Measurements from ENCODE around the gene SLC35F3.

DNA sequence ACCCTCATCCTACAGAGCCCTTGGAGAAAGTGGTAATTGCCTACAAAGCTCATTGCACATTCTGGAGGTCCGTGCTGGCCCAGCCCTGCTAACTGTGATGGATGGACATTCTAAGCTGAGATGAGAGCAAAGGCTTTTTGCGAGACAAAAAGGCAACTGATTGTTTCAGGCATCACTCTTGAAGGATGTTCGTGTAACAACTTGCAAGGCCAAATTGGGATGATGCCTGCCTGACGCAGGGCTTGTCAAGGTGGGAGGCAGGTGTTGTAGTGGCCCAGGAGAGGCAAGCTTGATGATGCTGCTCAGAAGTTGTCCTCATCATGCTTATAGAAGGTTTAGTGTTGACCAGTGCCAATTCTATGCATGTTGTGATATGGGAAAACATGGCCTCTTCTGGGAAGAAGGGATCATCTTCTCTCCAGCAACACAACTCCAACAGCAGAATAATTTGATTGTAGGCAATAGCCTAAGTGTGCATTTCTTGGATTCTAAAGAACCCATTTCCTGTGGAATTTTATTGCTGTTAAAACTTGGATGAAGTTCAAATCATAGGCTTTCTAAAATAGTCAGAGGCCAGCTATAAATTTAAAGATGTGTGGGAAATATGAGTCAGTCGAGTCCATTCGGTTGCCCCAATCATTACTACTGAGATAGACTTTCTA is 366.2 kb downstream of the SLC35F3 start:
- TF ChIP-seq RFX5 (IDR thresholded peaks at IDR 0.05; ENCODE audit: low read length): no peak
- TF ChIP-seq MXI1 (IDR thresholded peaks at IDR 0.05; ENCODE audit: low read depth, low read length): no peak
- TF ChIP-seq, protein P1, sequence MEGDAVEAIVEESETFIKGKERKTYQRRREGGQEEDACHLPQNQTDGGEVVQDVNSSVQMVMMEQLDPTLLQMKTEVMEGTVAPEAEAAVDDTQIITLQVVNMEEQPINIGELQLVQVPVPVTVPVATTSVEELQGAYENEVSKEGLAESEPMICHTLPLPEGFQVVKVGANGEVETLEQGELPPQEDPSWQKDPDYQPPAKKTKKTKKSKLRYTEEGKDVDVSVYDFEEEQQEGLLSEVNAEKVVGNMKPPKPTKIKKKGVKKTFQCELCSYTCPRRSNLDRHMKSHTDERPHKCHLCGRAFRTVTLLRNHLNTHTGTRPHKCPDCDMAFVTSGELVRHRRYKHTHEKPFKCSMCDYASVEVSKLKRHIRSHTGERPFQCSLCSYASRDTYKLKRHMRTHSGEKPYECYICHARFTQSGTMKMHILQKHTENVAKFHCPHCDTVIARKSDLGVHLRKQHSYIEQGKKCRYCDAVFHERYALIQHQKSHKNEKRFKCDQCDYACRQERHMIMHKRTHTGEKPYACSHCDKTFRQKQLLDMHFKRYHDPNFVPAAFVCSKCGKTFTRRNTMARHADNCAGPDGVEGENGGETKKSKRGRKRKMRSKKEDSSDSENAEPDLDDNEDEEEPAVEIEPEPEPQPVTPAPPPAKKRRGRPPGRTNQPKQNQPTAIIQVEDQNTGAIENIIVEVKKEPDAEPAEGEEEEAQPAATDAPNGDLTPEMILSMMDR (IDR thresholded peaks at IDR 0.05): no peak
- no peak for TF ChIP-seq GABPA (IDR thresholded peaks at IDR 0.05; ENCODE audit: low read depth)
- TF ChIP-seq EP300 (IDR thresholded peaks at IDR 0.05; ENCODE audit: borderline replicate concordance in 1 of 2, low read depth in 1 of 2, low read length in 1 of 2): no peak
- no peak for TF ChIP-seq RCOR1 (IDR thresholded peaks at IDR 0.05; ENCODE audit: low read length)
- TF ChIP-seq, protein P2, sequence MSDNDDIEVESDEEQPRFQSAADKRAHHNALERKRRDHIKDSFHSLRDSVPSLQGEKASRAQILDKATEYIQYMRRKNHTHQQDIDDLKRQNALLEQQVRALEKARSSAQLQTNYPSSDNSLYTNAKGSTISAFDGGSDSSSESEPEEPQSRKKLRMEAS (IDR thresholded peaks at IDR 0.05; ENCODE audit: low read depth): no peak
- TF ChIP-seq TEAD4 (IDR thresholded peaks at IDR 0.05; ENCODE audit: borderline replicate concordance, insufficient read depth): no peak

Measured in SK-N-SH (cell line).